ENCODE data around the gene LSP1. TPM values are rescaled to one million over a fixed set of nuclear protein-coding genes. Genes with fewer than 3 reads are reported as not detected.

Gene LSP1
- total RNA-seq, 1 donor from 2014 or later = 29.5 TPM

GRCh38 chr11:1847006-1847735 lies 5.7 kb upstream of the LSP1 start:
- no peak for DNase-seq (ENCODE audit: extremely low spot score, unreplicated experiment)
- no peaks in the 10 kb centered on the region for H3K27me3 Mint-ChIP-seq (ENCODE audit: unreplicated experiment)
- no peak overlapping the region for H3K27ac Mint-ChIP-seq (ENCODE audit: unreplicated experiment)
- H3K36me3 Mint-ChIP-seq (ENCODE audit: unreplicated experiment) = no peaks in the 10 kb centered on the region
- H3K4me1 Mint-ChIP-seq (ENCODE audit: unreplicated experiment) = peaks cover 40% of the 10 kb centered on the region
- no peak for TF ChIP-seq CTCF (IDR thresholded peaks at IDR 0.05)
- H3K9me3 Mint-ChIP-seq (ENCODE audit: unreplicated experiment) = no peaks in the 10 kb centered on the region
- H3K4me3 Mint-ChIP-seq (ENCODE audit: unreplicated experiment) = no peak overlapping the region

GRCh38 chr11:1847926-1848639 lies 4.8 kb upstream of the LSP1 start:
- Mint-ChIP-seq H3K36me3 (ENCODE audit: unreplicated experiment) (no peaks in the 10 kb centered on the region), H3K27ac (ENCODE audit: unreplicated experiment) (peak overlapping the region; percentile 23), H3K9me3 (ENCODE audit: unreplicated experiment) (no peaks in the 10 kb centered on the region), H3K4me1 (ENCODE audit: unreplicated experiment) (peaks cover 40% of the 10 kb centered on the region), H3K4me3 (ENCODE audit: unreplicated experiment) (no peak overlapping the region), H3K27me3 (ENCODE audit: unreplicated experiment) (no peaks in the 10 kb centered on the region)
- no peak for DNase-seq (ENCODE audit: extremely low spot score, unreplicated experiment)
- no peak for TF ChIP-seq CTCF (IDR thresholded peaks at IDR 0.05)

- no peaks in the 10 kb centered on the region for H3K9me3 Mint-ChIP-seq (ENCODE audit: unreplicated experiment)
- DNase-seq (ENCODE audit: extremely low spot score, unreplicated experiment) = no peak
- no peak overlapping the region for H3K27ac Mint-ChIP-seq (ENCODE audit: unreplicated experiment)
- H3K4me1 Mint-ChIP-seq (ENCODE audit: unreplicated experiment) = peaks cover 35% of the 10 kb centered on the region
- no peak for TF ChIP-seq CTCF (IDR thresholded peaks at IDR 0.05)
- H3K36me3 Mint-ChIP-seq (ENCODE audit: unreplicated experiment) = no peaks in the 10 kb centered on the region
- H3K4me3 Mint-ChIP-seq (ENCODE audit: unreplicated experiment) = no peak overlapping the region
- no peaks in the 10 kb centered on the region for H3K27me3 Mint-ChIP-seq (ENCODE audit: unreplicated experiment)
These were observed 4.0 kb upstream of the LSP1 start for GRCh38 chr11:1848640-1849430.

GRCh38 chr11:1851468-1852180 lies 1.3 kb upstream of the LSP1 start:
- TF ChIP-seq CTCF (IDR thresholded peaks at IDR 0.05) = no peak
- no peaks in the 10 kb centered on the region for H3K36me3 Mint-ChIP-seq (ENCODE audit: unreplicated experiment)
- no peaks in the 10 kb centered on the region for H3K9me3 Mint-ChIP-seq (ENCODE audit: unreplicated experiment)
- H3K4me1 Mint-ChIP-seq (ENCODE audit: unreplicated experiment) = peaks cover 18% of the 10 kb centered on the region
- no peak overlapping the region for H3K4me3 Mint-ChIP-seq (ENCODE audit: unreplicated experiment)
- no peaks in the 10 kb centered on the region for H3K27me3 Mint-ChIP-seq (ENCODE audit: unreplicated experiment)
- no peak for DNase-seq (ENCODE audit: extremely low spot score, unreplicated experiment)
- no peak overlapping the region for H3K27ac Mint-ChIP-seq (ENCODE audit: unreplicated experiment)
